Mesothelial cell of epicardium (in vitro differentiated cells): ENCODE data around the gene RGS19. TPM values are rescaled to one million over a fixed set of nuclear protein-coding genes. Genes with fewer than 3 reads are reported as not detected.

Experiments
- DNase-seq, 2 experiments: peaks; one replicate each; pipeline ENCODE4 v3.0.0; 2021; ENCODE audit warnings: low spot score in 2 of 2; ENCODE audit not compliant: unreplicated experiment in 2 of 2
- H3K27ac Mint-ChIP-seq: 2 replicates; pipeline ENCODE4 v1.8.0; 2021; ENCODE audit warnings: mixed read lengths
- H3K27me3 Mint-ChIP-seq: 2 replicates; pipeline ENCODE4 v1.8.0; 2021; ENCODE audit warnings: low read depth, mixed read lengths
- H3K36me3 Mint-ChIP-seq: 2 replicates; pipeline ENCODE4 v1.8.0; 2021; ENCODE audit warnings: mixed read lengths
- H3K4me1 Mint-ChIP-seq: 2 replicates; pipeline ENCODE4 v1.8.0; 2021; ENCODE audit warnings: mixed read lengths
- H3K4me3 Mint-ChIP-seq: 2 replicates; pipeline ENCODE4 v1.8.0; 2021; ENCODE audit warnings: mild to moderate bottlenecking, moderate library complexity, mixed read lengths
- H3K9me3 Mint-ChIP-seq: 2 replicates; pipeline ENCODE4 v1.8.0; 2021; ENCODE audit warnings: mixed read lengths
- total RNA-seq: library from RNA; stranded (reverse); gene quantifications from 3 replicates; pipeline ENCODE4 v1.2.1, GENCODE V29; 2021
- TF ChIP-seq, protein P1 (sequence below): fragments of 200-600 bp; sonication (generic); IDR thresholded peaks from one replicate; pipeline ENCODE4 v1.5.0; 2021; ENCODE audit warnings: antibody characterized with exemption; ENCODE audit not compliant: unreplicated experiment

The RGS19 gene
- total RNA-seq, 1 donor from 2014 or later, result 7.9 TPM

DNA sequence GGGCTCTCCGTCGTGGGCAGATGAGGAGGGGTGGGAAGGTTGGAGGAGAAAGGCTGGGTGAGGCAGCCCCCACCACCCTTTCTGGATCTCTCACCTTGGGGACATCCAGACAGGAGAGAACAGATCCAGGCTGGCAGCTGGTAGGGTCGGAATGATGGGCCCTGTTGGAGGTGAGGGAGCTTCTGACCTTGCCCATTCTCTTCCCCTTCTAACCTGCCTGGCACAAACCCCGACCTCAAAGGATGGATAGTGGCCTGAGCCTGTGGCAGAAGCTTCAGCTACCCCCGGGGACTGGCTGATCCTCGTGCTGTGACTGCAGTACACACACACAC lies 34.1 kb upstream of the RGS19 start:
- peak in 1 of 2 experiments; percentile 35 for DNase-seq
- Mint-ChIP-seq H3K9me3 (no peaks in the 10 kb centered on the region), H3K4me1 (no peaks in the 10 kb centered on the region), H3K27me3 (peaks cover 2% of the 10 kb centered on the region), H3K4me3 (no peak overlapping the region), H3K36me3 (no peaks in the 10 kb centered on the region), H3K27ac (no peak overlapping the region)
- TF ChIP-seq, protein P1, sequence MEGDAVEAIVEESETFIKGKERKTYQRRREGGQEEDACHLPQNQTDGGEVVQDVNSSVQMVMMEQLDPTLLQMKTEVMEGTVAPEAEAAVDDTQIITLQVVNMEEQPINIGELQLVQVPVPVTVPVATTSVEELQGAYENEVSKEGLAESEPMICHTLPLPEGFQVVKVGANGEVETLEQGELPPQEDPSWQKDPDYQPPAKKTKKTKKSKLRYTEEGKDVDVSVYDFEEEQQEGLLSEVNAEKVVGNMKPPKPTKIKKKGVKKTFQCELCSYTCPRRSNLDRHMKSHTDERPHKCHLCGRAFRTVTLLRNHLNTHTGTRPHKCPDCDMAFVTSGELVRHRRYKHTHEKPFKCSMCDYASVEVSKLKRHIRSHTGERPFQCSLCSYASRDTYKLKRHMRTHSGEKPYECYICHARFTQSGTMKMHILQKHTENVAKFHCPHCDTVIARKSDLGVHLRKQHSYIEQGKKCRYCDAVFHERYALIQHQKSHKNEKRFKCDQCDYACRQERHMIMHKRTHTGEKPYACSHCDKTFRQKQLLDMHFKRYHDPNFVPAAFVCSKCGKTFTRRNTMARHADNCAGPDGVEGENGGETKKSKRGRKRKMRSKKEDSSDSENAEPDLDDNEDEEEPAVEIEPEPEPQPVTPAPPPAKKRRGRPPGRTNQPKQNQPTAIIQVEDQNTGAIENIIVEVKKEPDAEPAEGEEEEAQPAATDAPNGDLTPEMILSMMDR, result no peak

DNA sequence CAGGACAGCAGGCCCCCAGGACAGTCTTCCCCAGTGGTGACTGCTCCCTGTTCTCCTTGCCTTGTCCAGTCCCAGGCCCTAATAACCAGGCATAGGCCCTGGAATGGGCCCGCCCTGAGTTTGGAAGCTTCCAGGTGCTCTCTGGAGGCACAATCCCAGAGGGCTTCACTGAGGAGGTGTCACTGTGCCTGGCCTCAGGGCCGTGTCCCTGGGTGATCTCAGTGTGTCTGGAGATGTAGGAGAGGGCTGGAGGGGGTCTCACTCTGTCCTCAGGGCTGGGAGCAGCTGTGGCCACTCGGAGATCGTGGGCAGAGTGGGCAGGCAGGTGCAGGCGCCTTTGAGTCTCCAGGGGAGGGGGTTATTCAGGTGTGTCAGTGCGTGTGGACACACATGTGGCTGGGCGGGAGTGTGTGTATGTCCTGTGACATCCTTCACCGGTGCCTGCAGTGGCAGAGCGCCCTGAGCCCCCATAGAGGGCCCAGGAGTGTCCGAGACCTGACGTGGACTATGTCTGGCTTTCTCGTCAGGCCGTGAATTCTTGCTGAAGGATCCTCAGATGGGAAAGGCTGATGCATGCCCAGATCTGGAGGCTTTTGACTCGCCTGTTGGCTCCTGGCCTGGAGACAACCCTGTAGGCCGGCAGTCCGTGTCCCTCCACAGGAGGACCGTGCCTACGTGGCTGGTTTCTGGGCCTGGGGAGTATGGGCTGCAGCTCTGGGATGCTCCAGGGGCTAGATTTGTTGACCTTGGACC lies 33.5 kb upstream of the RGS19 start:
- no peaks in the 10 kb centered on the region for H3K9me3 Mint-ChIP-seq
- no peak overlapping the region for H3K4me3 Mint-ChIP-seq
- no peaks in the 10 kb centered on the region for H3K4me1 Mint-ChIP-seq
- TF ChIP-seq, protein P1, result no peak
- DNase-seq, result peak in 1 of 2 experiments; percentile 30
- H3K27me3 Mint-ChIP-seq, result peaks cover 2% of the 10 kb centered on the region
- no peak overlapping the region for H3K27ac Mint-ChIP-seq
- H3K36me3 Mint-ChIP-seq, result no peaks in the 10 kb centered on the region

DNA sequence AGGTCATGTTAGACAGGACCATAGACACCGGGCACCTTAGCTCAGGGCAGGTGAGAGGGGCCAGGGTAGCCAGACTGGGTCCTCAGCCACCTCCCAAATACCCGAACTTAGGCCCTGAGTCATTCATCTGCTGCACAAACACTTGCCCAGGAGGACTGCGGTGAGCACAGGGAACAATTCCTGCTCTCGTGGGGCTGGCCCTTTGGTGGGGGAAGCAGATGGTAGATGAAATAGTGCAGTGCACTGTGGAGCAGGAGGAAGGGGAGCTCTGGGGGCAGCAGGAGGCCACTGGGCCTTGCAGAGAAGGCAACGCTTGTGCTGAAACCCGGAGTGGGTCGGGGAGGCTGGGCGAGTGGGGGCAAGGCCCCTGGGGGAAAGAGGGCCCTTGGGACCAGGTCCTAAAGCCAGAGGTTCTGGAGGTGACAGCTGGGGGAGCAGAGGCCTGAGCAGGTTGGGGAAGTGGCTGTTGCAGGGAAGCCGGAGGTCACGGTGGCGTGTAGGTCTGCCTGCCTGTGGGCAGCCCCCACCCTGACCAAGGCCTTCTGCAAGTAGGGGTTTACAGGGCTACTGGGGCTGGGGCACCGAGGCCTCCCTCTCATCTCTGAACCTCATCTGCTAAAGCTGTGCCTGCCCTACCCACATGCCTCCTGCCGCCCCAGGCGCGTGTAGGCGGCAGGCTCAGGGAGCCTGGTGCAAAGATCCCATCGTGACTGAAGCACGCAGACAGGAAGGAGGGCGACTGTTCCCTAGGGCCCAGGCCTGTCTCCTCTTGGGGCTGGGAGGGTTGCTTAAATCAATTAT lies 32.7 kb upstream of the RGS19 start:
- Mint-ChIP-seq H3K4me1 (no peaks in the 10 kb centered on the region), H3K36me3 (no peaks in the 10 kb centered on the region), H3K4me3 (no peak overlapping the region), H3K9me3 (no peaks in the 10 kb centered on the region), H3K27me3 (peaks cover 6% of the 10 kb centered on the region), H3K27ac (no peak overlapping the region)
- DNase-seq, result peak in 1 of 2 experiments; percentile 36
- TF ChIP-seq, protein P1, result no peak

DNA sequence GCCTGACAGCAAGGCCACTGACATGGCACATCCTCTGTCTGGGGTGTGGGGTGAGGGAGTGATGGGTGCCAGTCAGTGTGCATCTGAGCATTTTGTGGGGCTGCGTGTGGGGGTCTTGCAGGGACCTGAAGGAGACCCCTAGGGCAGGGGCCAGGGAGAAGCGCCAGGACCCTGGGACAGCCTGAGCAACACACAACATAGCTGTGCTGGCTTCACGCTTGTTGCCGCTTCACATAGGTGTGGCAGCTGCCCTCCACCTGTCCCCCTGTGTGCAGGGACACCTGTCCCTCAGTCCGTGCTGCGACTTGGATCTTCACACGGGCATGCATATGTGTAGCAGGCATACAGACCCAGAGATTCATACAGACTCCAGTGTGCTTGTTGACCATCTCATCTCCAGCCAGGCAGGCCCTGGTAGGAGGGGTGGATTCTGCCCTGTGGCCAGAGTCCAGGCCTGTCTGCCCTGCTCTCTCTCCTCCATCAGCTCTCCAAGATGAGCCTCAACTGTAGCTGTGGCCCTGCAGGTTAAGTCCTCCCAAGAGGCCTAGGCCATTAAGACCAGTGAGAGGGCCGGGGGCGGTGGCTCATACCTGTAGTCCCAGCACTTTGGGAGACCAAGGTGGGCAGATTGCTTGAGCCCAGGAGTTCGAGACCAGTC lies 31.2 kb upstream of the RGS19 start:
- H3K27me3 Mint-ChIP-seq, result peaks cover 18% of the 10 kb centered on the region
- H3K4me1 Mint-ChIP-seq, result no peaks in the 10 kb centered on the region
- DNase-seq, result peak; percentile 9 to 34
- TF ChIP-seq, protein P1, result no peak
- H3K9me3 Mint-ChIP-seq, result no peaks in the 10 kb centered on the region
- H3K36me3 Mint-ChIP-seq, result no peaks in the 10 kb centered on the region
- no peak overlapping the region for H3K27ac Mint-ChIP-seq
- H3K4me3 Mint-ChIP-seq, result no peak overlapping the region

DNA sequence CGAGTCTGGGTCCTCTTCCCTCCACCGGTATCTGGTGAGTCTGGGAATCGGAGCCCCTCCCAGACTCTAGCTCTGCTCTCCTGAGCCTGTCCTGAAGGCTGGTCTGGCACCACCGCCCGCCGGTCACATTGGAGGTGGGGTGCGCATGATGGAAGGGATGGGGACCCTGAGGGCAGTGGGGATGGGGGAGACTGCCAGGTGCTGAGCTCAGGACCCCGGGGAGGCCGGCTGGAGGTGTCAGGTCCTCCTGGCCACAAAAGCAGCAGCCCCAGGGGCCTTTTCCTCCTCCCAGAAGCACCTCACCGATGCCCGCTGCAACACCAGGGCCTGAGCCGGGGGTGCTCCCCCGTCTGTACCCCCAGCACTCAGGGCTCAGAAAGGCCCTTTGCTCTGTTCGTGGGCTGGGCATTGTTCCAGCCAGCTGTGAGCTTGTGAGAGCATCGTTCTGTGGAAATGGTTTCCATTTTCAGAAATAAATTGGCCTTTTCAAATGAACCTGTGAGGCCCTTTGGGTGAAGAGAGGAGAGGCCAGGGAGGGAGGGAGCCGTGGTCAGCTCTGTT lies 30.6 kb upstream of the RGS19 start:
- H3K36me3 Mint-ChIP-seq, result no peaks in the 10 kb centered on the region
- peak; percentile 11 to 34 for DNase-seq
- H3K27ac Mint-ChIP-seq, result no peak overlapping the region
- no peak overlapping the region for H3K4me3 Mint-ChIP-seq
- no peaks in the 10 kb centered on the region for H3K9me3 Mint-ChIP-seq
- H3K4me1 Mint-ChIP-seq, result no peaks in the 10 kb centered on the region
- TF ChIP-seq, protein P1, result no peak
- peaks cover 18% of the 10 kb centered on the region for H3K27me3 Mint-ChIP-seq
